ENCODE data around the gene VRTN.

The VRTN gene

GRCh38 chr14:74348241-74348734, at the start of gene VRTN:
TSS of gene VRTN (plus strand) at chr14:74348471. CDS start at chr14:74356784, 8,313 bp downstream.
- TF ChIP-seq Cebpa-rat (IDR thresholded peaks at IDR 0.05) = no peak
- no peak within 1 kb of the TSS for H3K4me2 ChIP-seq
- H3K36me3 ChIP-seq = no peaks in the 10 kb centered on the region
- H3K9ac ChIP-seq = no peak within 1 kb of the TSS
- peaks cover 7% of the 10 kb centered on the region; the same call in 1 of the 2 replicates for H3K4me1 ChIP-seq
- no peaks in the 10 kb centered on the region for H3K27me3 ChIP-seq
- no peak within 1 kb of the TSS for H3K4me3 ChIP-seq
- no peak within 1 kb of the TSS for H3K27ac ChIP-seq
- H4K20me1 ChIP-seq = no peaks in the 10 kb centered on the region
- H3K9me3 ChIP-seq = no peaks in the 10 kb centered on the region

- TF ChIP-seq Cebpa-rat (IDR thresholded peaks at IDR 0.05) = no peak
- no peaks in the 10 kb centered on the region for H3K9me3 ChIP-seq
- no peak overlapping the region for H3K9ac ChIP-seq
- no peaks in the 10 kb centered on the region for H3K27me3 ChIP-seq
- no peak overlapping the region for H3K4me2 ChIP-seq
- H4K20me1 ChIP-seq = peaks cover 79% of the 10 kb centered on the region
- H3K36me3 ChIP-seq = peaks cover 68% of the 10 kb centered on the region
- H3K4me3 ChIP-seq = no peak overlapping the region
- peaks cover 34% of the 10 kb centered on the region for H3K4me1 ChIP-seq
- H3K27ac ChIP-seq = no peak overlapping the region
These were observed 49.2 kb upstream of the VRTN start for GRCh38 chr14:74299061-74299545.

GRCh38 chr14:74301594-74302151, 46.6 kb upstream of the VRTN start:
- Histone ChIP-seq H3K27me3 (no peaks in the 10 kb centered on the region), H3K4me3 (peak overlapping the region; percentile 80), H4K20me1 (peaks cover 54% of the 10 kb centered on the region), H3K4me1 (peaks cover 34% of the 10 kb centered on the region), H3K9me3 (no peaks in the 10 kb centered on the region), H3K9ac (peak overlapping the region; percentile 82), H3K4me2 (peak overlapping the region; percentile 89), H3K36me3 (peaks cover 43% of the 10 kb centered on the region), H3K27ac (peak overlapping the region; percentile 45; the same call in 1 of the 2 replicates)
- TF ChIP-seq Cebpa-rat (IDR thresholded peaks at IDR 0.05) = no peak

GRCh38 chr14:74302152-74302628, 46.1 kb upstream of the VRTN start:
- peak overlapping the region; percentile 72 for H3K27ac ChIP-seq
- H3K4me1 ChIP-seq = peaks cover 34% of the 10 kb centered on the region
- peak overlapping the region; percentile 80 for H3K4me3 ChIP-seq
- peaks cover 48% of the 10 kb centered on the region for H4K20me1 ChIP-seq
- H3K27me3 ChIP-seq = no peaks in the 10 kb centered on the region
- peak overlapping the region; percentile 82 for H3K9ac ChIP-seq
- peaks cover 38% of the 10 kb centered on the region for H3K36me3 ChIP-seq
- H3K9me3 ChIP-seq = no peaks in the 10 kb centered on the region
- peak overlapping the region; percentile 89 for H3K4me2 ChIP-seq
- TF ChIP-seq Cebpa-rat (IDR thresholded peaks at IDR 0.05) = no peak

GRCh38 chr14:74302634-74303569, 45.4 kb upstream of the VRTN start, which contains the start of gene ABCD4:
TSS of gene ABCD4 (minus strand) at chr14:74302934. CDS start at chr14:74302912, 22 bp downstream.
- H3K4me3 ChIP-seq = peak within 1 kb of the TSS; percentile 80
- no peaks in the 10 kb centered on the region for H3K27me3 ChIP-seq
- peak within 1 kb of the TSS; percentile 89 for H3K4me2 ChIP-seq
- H3K4me1 ChIP-seq = peaks cover 34% of the 10 kb centered on the region
- H3K9me3 ChIP-seq = no peaks in the 10 kb centered on the region
- peaks cover 30% of the 10 kb centered on the region for H3K36me3 ChIP-seq
- peak within 1 kb of the TSS; percentile 72 for H3K27ac ChIP-seq
- H4K20me1 ChIP-seq = peaks cover 41% of the 10 kb centered on the region
- no peak for TF ChIP-seq Cebpa-rat (IDR thresholded peaks at IDR 0.05)
- H3K9ac ChIP-seq = peak within 1 kb of the TSS; percentile 82

GRCh38 chr14:74308695-74309094, 39.6 kb upstream of the VRTN start:
- no peak overlapping the region for H3K9ac ChIP-seq
- no peak overlapping the region for H3K27ac ChIP-seq
- no peaks in the 10 kb centered on the region for H3K27me3 ChIP-seq
- no peak overlapping the region for H3K4me3 ChIP-seq
- H3K9me3 ChIP-seq = no peaks in the 10 kb centered on the region
- H4K20me1 ChIP-seq = no peaks in the 10 kb centered on the region
- TF ChIP-seq Cebpa-rat (IDR thresholded peaks at IDR 0.05) = no peak
- no peak overlapping the region for H3K4me2 ChIP-seq
- H3K36me3 ChIP-seq = no peaks in the 10 kb centered on the region
- H3K4me1 ChIP-seq = peaks cover 2% of the 10 kb centered on the region

- H3K9me3 ChIP-seq = no peaks in the 10 kb centered on the region
- no peaks in the 10 kb centered on the region for H3K36me3 ChIP-seq
- no peak overlapping the region for H3K4me3 ChIP-seq
- TF ChIP-seq Cebpa-rat (IDR thresholded peaks at IDR 0.05) = no peak
- H4K20me1 ChIP-seq = no peaks in the 10 kb centered on the region
- H3K9ac ChIP-seq = no peak overlapping the region
- H3K27me3 ChIP-seq = no peaks in the 10 kb centered on the region
- H3K27ac ChIP-seq = no peak overlapping the region
- H3K4me1 ChIP-seq = no peaks in the 10 kb centered on the region
- no peak overlapping the region for H3K4me2 ChIP-seq
These were observed 38.9 kb upstream of the VRTN start for GRCh38 chr14:74309125-74310022.

- Histone ChIP-seq H3K4me1 (no peaks in the 10 kb centered on the region), H4K20me1 (no peaks in the 10 kb centered on the region), H3K9me3 (no peaks in the 10 kb centered on the region), H3K27me3 (no peaks in the 10 kb centered on the region), H3K9ac (no peak overlapping the region), H3K27ac (no peak overlapping the region), H3K4me2 (no peak overlapping the region), H3K36me3 (no peaks in the 10 kb centered on the region), H3K4me3 (no peak overlapping the region)
- no peak for TF ChIP-seq Cebpa-rat (IDR thresholded peaks at IDR 0.05)
These were observed 36.1 kb upstream of the VRTN start for GRCh38 chr14:74312161-74312560.

GRCh38 chr14:74313601-74314000, 34.7 kb upstream of the VRTN start:
- Histone ChIP-seq H3K4me1 (no peaks in the 10 kb centered on the region), H3K9ac (no peak overlapping the region), H3K36me3 (no peaks in the 10 kb centered on the region), H3K4me3 (no peak overlapping the region), H3K9me3 (no peaks in the 10 kb centered on the region), H4K20me1 (no peaks in the 10 kb centered on the region), H3K4me2 (no peak overlapping the region), H3K27ac (no peak overlapping the region), H3K27me3 (no peaks in the 10 kb centered on the region)
- TF ChIP-seq Cebpa-rat (IDR thresholded peaks at IDR 0.05) = no peak

Data from BLaER1 (cell line).